MM.1S (cell line): ENCODE measurements around the gene DPH6.

ENCODE experiments used
- DNase-seq: peaks from one replicate; pipeline ENCODE4 v3.0.0-alpha.2; 2015
- H2AFZ ChIP-seq: fragments of 300-600 bp; sonication (generic); 2 replicates; pipeline ENCODE4 v1.6.0; 2016; ENCODE audit warnings: antibody characterized with exemption, low read length
- H3F3A ChIP-seq: fragments of 300-600 bp; sonication (generic); 2 replicates; pipeline ENCODE4 v1.6.1; 2016; ENCODE audit warnings: mild to moderate bottlenecking, antibody characterized with exemption, low read length, moderate library complexity, mixed read lengths; ENCODE audit not compliant: insufficient read depth
- H3K27ac ChIP-seq: fragments of 300-600 bp; sonication (generic); 2 replicates; pipeline ENCODE4 v1.5.1; 2016; ENCODE audit warnings: mild to moderate bottlenecking, low read length
- H3K27me3 ChIP-seq: fragments of 300-600 bp; sonication (generic); replicated peaks from 2 replicates; pipeline ENCODE4 v1.6.0; 2016; ENCODE audit warnings: low read length; ENCODE audit not compliant: insufficient read depth
- H3K36me3 ChIP-seq: fragments of 300-600 bp; sonication (generic); replicated peaks from 2 replicates; pipeline ENCODE4 v1.6.1; 2016; ENCODE audit warnings: mild to moderate bottlenecking, low read length, mixed read lengths; ENCODE audit not compliant: insufficient read depth
- H3K4me1 ChIP-seq: fragments of 300-600 bp; sonication (generic); 2 replicates; pipeline ENCODE4 v1.6.1; 2016; ENCODE audit warnings: low read length, mixed read lengths
- H3K4me2 ChIP-seq: fragments of 300-600 bp; sonication (generic); 2 replicates; pipeline ENCODE4 v1.6.0; 2016; ENCODE audit warnings: low read depth, low read length
- H3K4me3 ChIP-seq: fragments of 300-600 bp; sonication (generic); 2 replicates; pipeline ENCODE4 v1.5.1; 2016; ENCODE audit warnings: low read length, mixed read lengths
- H3K79me2 ChIP-seq: fragments of 300-600 bp; sonication (generic); 2 replicates; pipeline ENCODE4 v1.6.1; 2016; ENCODE audit warnings: mixed run types, low read length, mixed read lengths
- H3K9ac ChIP-seq: fragments of 300-600 bp; sonication (generic); 2 replicates; pipeline ENCODE4 v1.6.1; 2016; ENCODE audit warnings: low read length, mixed read lengths
- H3K9me2 ChIP-seq: fragments of 300-600 bp; sonication (generic); replicated peaks from 2 replicates; pipeline ENCODE4 v1.6.1; 2016; ENCODE audit warnings: mild to moderate bottlenecking, low read length, mixed read lengths; ENCODE audit not compliant: insufficient read depth
- H3K9me3 ChIP-seq: fragments of 300-600 bp; sonication (generic); replicated peaks from 2 replicates; pipeline ENCODE4 v1.6.1; 2016; ENCODE audit warnings: mild to moderate bottlenecking, low read length, mixed read lengths; ENCODE audit not compliant: insufficient read depth
- H4K20me1 ChIP-seq: fragments of 300-600 bp; sonication (generic); 2 replicates; pipeline ENCODE4 v1.6.1; 2016; ENCODE audit warnings: mild to moderate bottlenecking, low read length, moderate library complexity, mixed read lengths; ENCODE audit not compliant: insufficient read depth
- EZH2 ChIP-seq: fragments of 300-600 bp; sonication (generic); optimal IDR thresholded peaks from 2 replicates; pipeline ENCODE3; 2017; ENCODE audit warnings: low read depth, mild to moderate bottlenecking, antibody characterized with exemption, low read length, mixed read lengths
- EZH2phosphoT487 ChIP-seq: fragments of 300-600 bp; sonication (generic); IDR thresholded peaks from 2 replicates; pipeline ENCODE4 v1.6.1; 2018; ENCODE audit warnings: antibody characterized with exemption, low read length
- TF ChIP-seq, protein P1 (sequence below): fragments of 300-600 bp; sonication (generic); IDR thresholded peaks from 2 replicates; pipeline ENCODE4 v1.5.1; 2016; ENCODE audit warnings: antibody characterized with exemption, low read length, mixed read lengths

Gene DPH6

DNA sequence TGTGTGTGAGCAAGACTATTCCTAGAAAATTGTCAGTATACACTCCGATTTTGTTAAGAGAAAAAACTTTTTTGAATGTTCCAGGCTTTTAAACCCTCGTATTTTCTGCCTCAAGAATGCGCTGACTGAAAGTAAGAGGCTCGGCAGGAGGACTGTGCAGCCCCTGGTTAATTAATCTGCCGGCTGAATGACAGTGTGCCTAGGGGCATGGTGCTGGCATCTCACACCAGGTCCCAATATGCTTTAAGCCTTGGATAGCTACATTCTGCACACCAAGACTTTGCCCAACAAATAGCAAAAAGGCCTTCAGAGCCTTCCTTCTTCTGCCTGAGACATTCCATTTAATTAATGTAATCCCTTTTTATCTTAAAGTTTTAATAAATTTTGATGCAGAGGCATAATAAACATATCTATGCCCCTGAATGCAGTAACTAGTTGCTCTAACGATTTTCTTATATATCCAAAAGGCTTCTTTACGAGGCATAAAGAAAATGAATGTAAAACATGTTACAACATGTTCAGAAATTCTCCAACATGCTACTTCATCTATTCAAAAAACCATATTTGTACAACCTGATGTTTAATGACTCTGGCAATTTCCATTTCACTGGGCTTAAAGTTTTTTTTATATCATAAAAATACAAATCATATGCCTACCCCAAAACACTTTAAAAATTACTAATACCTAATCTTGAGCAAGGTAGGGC is 37.9 kb downstream of the DPH6 start:
- TF ChIP-seq EZH2 (no peak), EZH2phosphoT487 (no peak)
- TF ChIP-seq, protein P1, sequence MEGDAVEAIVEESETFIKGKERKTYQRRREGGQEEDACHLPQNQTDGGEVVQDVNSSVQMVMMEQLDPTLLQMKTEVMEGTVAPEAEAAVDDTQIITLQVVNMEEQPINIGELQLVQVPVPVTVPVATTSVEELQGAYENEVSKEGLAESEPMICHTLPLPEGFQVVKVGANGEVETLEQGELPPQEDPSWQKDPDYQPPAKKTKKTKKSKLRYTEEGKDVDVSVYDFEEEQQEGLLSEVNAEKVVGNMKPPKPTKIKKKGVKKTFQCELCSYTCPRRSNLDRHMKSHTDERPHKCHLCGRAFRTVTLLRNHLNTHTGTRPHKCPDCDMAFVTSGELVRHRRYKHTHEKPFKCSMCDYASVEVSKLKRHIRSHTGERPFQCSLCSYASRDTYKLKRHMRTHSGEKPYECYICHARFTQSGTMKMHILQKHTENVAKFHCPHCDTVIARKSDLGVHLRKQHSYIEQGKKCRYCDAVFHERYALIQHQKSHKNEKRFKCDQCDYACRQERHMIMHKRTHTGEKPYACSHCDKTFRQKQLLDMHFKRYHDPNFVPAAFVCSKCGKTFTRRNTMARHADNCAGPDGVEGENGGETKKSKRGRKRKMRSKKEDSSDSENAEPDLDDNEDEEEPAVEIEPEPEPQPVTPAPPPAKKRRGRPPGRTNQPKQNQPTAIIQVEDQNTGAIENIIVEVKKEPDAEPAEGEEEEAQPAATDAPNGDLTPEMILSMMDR = no peak
- Histone ChIP-seq H3K4me2 (no peak overlapping the region), H3K27me3 (no peaks in the 10 kb centered on the region), H2AFZ (no peak overlapping the region), H3K4me3 (no peak overlapping the region), H4K20me1 (no peaks in the 10 kb centered on the region), H3F3A (no peaks in the 10 kb centered on the region), H3K9me2 (no peaks in the 10 kb centered on the region), H3K79me2 (no peaks in the 10 kb centered on the region), H3K9me3 (no peaks in the 10 kb centered on the region), H3K36me3 (no peaks in the 10 kb centered on the region), H3K9ac (no peak overlapping the region), H3K4me1 (no peaks in the 10 kb centered on the region), H3K27ac (no peak overlapping the region)
- DNase-seq = no peak

DNA sequence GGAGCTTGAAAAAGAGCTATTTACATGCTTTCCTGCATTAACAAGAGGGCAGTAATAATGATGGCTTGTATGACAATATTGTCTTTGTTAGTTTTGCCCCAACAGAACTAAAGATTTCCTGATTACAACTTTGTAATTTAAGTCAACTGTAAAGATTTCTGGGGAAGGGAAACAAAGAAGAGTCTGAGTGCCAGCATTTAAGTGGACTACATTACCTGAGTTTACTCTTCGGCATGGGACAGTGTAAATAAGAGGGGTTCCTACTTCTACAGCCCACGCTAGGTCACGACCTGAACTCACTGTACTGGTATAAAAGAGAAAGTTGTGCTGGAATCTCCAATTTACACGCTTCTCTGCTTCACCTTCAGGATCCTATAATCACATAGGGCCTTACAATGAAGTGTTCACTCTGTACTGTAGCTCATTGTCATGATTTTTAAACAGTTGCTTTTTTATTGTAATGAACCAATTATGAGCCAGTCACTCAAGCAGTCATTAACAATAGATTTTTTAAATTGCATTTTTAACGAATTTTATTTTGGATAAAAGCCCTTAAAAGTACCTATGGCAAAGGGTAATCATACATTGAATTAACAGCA is 39.6 kb downstream of the DPH6 start:
- no peak overlapping the region for H2AFZ ChIP-seq
- H3K27me3 ChIP-seq = no peaks in the 10 kb centered on the region
- no peak for TF ChIP-seq EZH2phosphoT487
- no peak for TF ChIP-seq EZH2
- TF ChIP-seq, protein P1 = no peak
- H3K79me2 ChIP-seq = no peaks in the 10 kb centered on the region
- no peaks in the 10 kb centered on the region for H3K9me2 ChIP-seq
- H3K9me3 ChIP-seq = no peaks in the 10 kb centered on the region
- H3K4me2 ChIP-seq = no peak overlapping the region
- H3K27ac ChIP-seq = no peak overlapping the region
- no peaks in the 10 kb centered on the region for H3K36me3 ChIP-seq
- no peak for DNase-seq
- no peak overlapping the region for H3K4me3 ChIP-seq
- no peaks in the 10 kb centered on the region for H3K4me1 ChIP-seq
- H3K9ac ChIP-seq = no peak overlapping the region
- H3F3A ChIP-seq = no peaks in the 10 kb centered on the region
- H4K20me1 ChIP-seq = no peaks in the 10 kb centered on the region

GRCh38 chr15:35505809-35506208 is 40.2 kb downstream of the DPH6 start:
- Histone ChIP-seq H3K4me3 (no peak overlapping the region), H3K27me3 (no peaks in the 10 kb centered on the region), H3K4me1 (no peaks in the 10 kb centered on the region), H3K9ac (no peak overlapping the region), H3F3A (no peaks in the 10 kb centered on the region), H3K4me2 (no peak overlapping the region), H3K9me3 (no peaks in the 10 kb centered on the region), H3K36me3 (no peaks in the 10 kb centered on the region), H3K79me2 (no peaks in the 10 kb centered on the region), H3K27ac (no peak overlapping the region), H4K20me1 (no peaks in the 10 kb centered on the region), H2AFZ (no peak overlapping the region), H3K9me2 (no peaks in the 10 kb centered on the region)
- no peak for TF ChIP-seq EZH2phosphoT487
- no peak for TF ChIP-seq EZH2
- TF ChIP-seq, protein P1 = no peak
- DNase-seq = no peak
